ENCODE measurements around the gene CLDN2.

CLDN2 gene

DNA sequence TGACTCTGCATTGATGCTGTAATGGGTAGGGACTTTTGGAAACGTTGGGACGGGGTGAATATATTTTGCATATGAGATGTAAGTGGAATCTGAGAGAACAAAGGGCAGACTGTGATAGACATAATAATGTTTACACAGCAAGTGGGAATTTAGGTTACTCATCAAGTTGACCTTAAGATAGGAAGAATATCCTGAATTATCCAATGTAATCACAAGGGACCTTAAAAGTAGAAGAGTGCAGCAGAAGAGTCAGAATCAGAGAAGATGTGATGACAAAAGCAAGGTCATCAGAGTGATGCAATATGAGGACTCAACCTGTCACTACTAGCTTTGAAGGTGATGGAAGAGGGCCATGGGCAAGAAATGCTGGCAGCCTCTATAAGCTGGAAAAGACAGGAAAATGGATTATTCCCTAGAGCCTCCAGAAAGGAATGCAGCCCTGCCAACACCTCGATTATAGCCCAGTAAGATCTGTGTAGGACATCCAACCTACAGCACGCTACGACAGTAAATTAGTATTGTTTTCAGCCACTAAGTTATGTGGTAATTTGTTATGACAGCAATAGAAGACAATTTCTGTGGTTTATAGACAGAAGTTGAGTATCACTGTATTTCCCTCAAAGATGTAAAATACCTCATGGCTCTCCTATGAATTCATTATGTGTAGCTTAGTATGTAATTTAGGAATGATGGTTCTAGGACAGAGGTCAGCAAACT, 53.4 kb downstream of the CLDN2 start:
- no peak overlapping the region for H3K4me3 ChIP-seq (ENCODE audit: low read depth, low read length, poor library complexity, severe bottlenecking)
- no peaks in the 10 kb centered on the region for H3K9me2 ChIP-seq (ENCODE audit: low read depth, low read length)
- no peaks in the 10 kb centered on the region for H4K20me1 ChIP-seq (ENCODE audit: insufficient read depth, low read length)
- H3K4me2 ChIP-seq (ENCODE audit: low read length): no peak overlapping the region
- H3K9me3 ChIP-seq (ENCODE audit: low read length): no peaks in the 10 kb centered on the region
- no peak overlapping the region for H3K27ac ChIP-seq (ENCODE audit: low read depth, low read length, poor library complexity, severe bottlenecking)
- TF ChIP-seq EZH2 (IDR thresholded peaks at IDR 0.05; ENCODE audit: borderline replicate concordance, low read length): no peak
- no peak for TF ChIP-seq CTCF (IDR thresholded peaks at IDR 0.05; ENCODE audit: low read length)
- no peaks in the 10 kb centered on the region for H3F3A ChIP-seq (ENCODE audit: insufficient read depth, low read length)
- H3K79me2 ChIP-seq (ENCODE audit: insufficient read depth, low read length): no peaks in the 10 kb centered on the region
- H3K9ac ChIP-seq (ENCODE audit: low read length): no peak overlapping the region
- no peaks in the 10 kb centered on the region for H3K36me3 ChIP-seq (ENCODE audit: insufficient read depth, low read length)
- no peaks in the 10 kb centered on the region for H3K4me1 ChIP-seq (ENCODE audit: insufficient read depth, low read length, severe bottlenecking)
- H3K27me3 ChIP-seq (ENCODE audit: insufficient read depth, low read length): no peaks in the 10 kb centered on the region
- no peak overlapping the region for H2AFZ ChIP-seq (ENCODE audit: low read length)

GRCh38 chrX:106976416-106976815, 56.2 kb downstream of the CLDN2 start:
- Histone ChIP-seq H3K4me2 (ENCODE audit: low read length) (no peak overlapping the region), H3K4me3 (ENCODE audit: low read depth, low read length, poor library complexity, severe bottlenecking) (no peak overlapping the region), H3K79me2 (ENCODE audit: insufficient read depth, low read length) (no peaks in the 10 kb centered on the region), H3K27me3 (ENCODE audit: insufficient read depth, low read length) (no peaks in the 10 kb centered on the region), H3K4me1 (ENCODE audit: insufficient read depth, low read length, severe bottlenecking) (no peaks in the 10 kb centered on the region), H3K36me3 (ENCODE audit: insufficient read depth, low read length) (no peaks in the 10 kb centered on the region), H3K9ac (ENCODE audit: low read length) (no peak overlapping the region), H4K20me1 (ENCODE audit: insufficient read depth, low read length) (no peaks in the 10 kb centered on the region), H3K9me2 (ENCODE audit: low read depth, low read length) (no peaks in the 10 kb centered on the region), H2AFZ (ENCODE audit: low read length) (no peak overlapping the region), H3K27ac (ENCODE audit: low read depth, low read length, poor library complexity, severe bottlenecking) (no peak overlapping the region), H3K9me3 (ENCODE audit: low read length) (no peaks in the 10 kb centered on the region), H3F3A (ENCODE audit: insufficient read depth, low read length) (no peaks in the 10 kb centered on the region)
- TF ChIP-seq CTCF (IDR thresholded peaks at IDR 0.05; ENCODE audit: low read length) (no peak), EZH2 (IDR thresholded peaks at IDR 0.05; ENCODE audit: borderline replicate concordance, low read length) (no peak)
